Right cardiac atrium (tissue), 5 donors: ENCODE results near the gene BTBD8. TPM values are rescaled to one million over a fixed set of nuclear protein-coding genes. Genes with fewer than 3 reads are reported as not detected.
A peak's percentile ranks its signal among the peaks of the same experiment; 100 is the strongest.

ENCODE experiments used
- ATAC-seq, 2 donors: fragments of 200-7000 bp; cut with Tn5 transposase; one replicate each; pipeline versions ENCODE4 v1.8.0 to v1.9.1; 2020; ENCODE audit warnings: moderate library complexity in 2 of 2, mild to moderate bottlenecking in 1 of 2
- DNase-seq, 3 donors: peaks; one replicate each; pipeline ENCODE4 v3.0.0-alpha.2; 2020
- H3K27ac ChIP-seq: one replicate; pipeline ENCODE4 v1.5.1; 2013; ENCODE audit warnings: mild to moderate bottlenecking, low read length, control low read depth, moderate library complexity
- H3K27me3 ChIP-seq: one replicate; pipeline ENCODE4 v1.6.1; 2013; ENCODE audit not compliant: control insufficient read depth, insufficient read depth
- H3K4me1 ChIP-seq: one replicate; pipeline ENCODE4 v1.6.1; 2013; ENCODE audit warnings: low read length; ENCODE audit not compliant: control insufficient read depth, insufficient read depth
- H3K4me3 ChIP-seq: one replicate; pipeline ENCODE4 v1.5.1; 2013; ENCODE audit warnings: low read length, control low read depth
- H3K9me3 ChIP-seq: one replicate; pipeline ENCODE4 v1.6.1; 2013; ENCODE audit warnings: low read length; ENCODE audit not compliant: control insufficient read depth
- WGBS: extraction: QIAGEN DNeasy Blood & Tissue Kit; methylation state at CpG from one replicate; pipeline ENCODE4 v1.1.7; 2013; 5-methylcytosine and 5-hydroxymethylcytosine counted together
- intact Hi-C, 4 donors: fragments of 100-400 bp; cut with DNase I; formaldehyde crosslinking; loops; one replicate each; pipeline versions ENCODE4 v1.11.0 to v1.14.0; 2022 to 2023
- polyA plus RNA-seq: library from polyadenylated mRNA; stranded (reverse); fragments of 200-250 nt; gene quantifications from one replicate; pipeline ENCODE4 v1.2.3, GENCODE V29; 2013
- total RNA-seq, 4 donors: library from RNA; stranded (reverse); fragmentation: NEBNext Ultra II Directional; extraction: Animal tissue kit (Norgen Biotek cat#: 25700); gene quantifications; one replicate each; pipeline ENCODE4 v1.2.1, GENCODE V29; 2021
- donor health status: healthy with polysubstance abuse.
- donor health status: DM: no; HTN: yes; CAD: no.
- donor health status: DM: no; HTN: no; CAD: no.
- donor health status: DM: no; HTN: yes; CAD: no; lungs with severe emphysema.
- donor health status: DM: yes; HTN: yes; CAD: no.

BTBD8 gene
- total and polyA plus RNA-seq, 5 donors: 1.5 to 6.2 (median 4.4) TPM

DNA sequence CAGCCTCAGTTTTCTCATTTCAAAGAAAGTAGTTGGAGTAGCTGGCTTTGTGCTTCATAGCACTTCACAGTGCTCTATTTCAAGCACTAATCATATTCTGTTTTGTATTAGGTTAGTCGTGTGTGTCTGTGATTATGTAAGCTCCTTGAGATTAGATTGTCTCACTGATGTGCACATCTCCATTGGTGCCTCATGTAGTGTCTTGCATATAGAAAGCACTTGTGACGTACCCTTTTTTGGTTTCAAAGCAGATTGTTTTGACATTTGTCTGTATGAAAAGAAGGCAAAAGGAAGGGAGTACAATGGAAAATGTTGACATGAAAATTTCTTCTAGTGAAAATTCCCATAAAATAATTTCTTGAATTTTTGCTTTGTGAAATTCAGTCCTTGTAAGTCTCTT, 13.9 kb downstream of the BTBD8 start:
- Histone ChIP-seq H3K27me3 (no peaks in the 10 kb centered on the region), H3K9me3 (no peaks in the 10 kb centered on the region), H3K27ac (no peak overlapping the region), H3K4me1 (no peaks in the 10 kb centered on the region), H3K4me3 (no peak overlapping the region)
- DNase-seq: no peak
- WGBS: 63% methylated on average over 2 of the region's 2 CpGs
- intact Hi-C loops: no loop called here
- no peak for ATAC-seq

DNA sequence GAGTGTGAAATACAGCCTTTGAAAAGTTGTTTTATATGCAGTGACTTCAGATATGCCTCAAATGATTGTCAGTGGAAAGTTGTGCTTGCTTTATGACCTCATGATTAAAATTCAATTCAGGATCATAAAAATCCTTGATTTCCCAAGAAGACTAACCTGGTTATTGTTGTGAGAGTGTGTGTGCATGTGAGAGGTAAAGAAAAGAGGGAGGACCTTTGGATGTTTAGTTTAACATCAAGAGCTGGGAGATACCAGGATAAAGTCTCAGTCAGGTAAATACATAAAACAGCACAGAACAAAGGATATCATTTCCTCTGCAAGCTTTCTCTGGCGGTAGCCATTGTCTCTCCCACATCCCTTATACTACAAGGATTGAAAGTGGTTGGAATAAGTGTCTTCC, 14.4 kb downstream of the BTBD8 start:
- H3K9me3 ChIP-seq: no peaks in the 10 kb centered on the region
- no peaks in the 10 kb centered on the region for H3K4me1 ChIP-seq
- DNase-seq (no peak), ATAC-seq (no peak)
- no peaks in the 10 kb centered on the region for H3K27me3 ChIP-seq
- intact Hi-C loops: no loop called here
- no peak overlapping the region for H3K4me3 ChIP-seq
- 70% methylated on average over 1 of the region's 1 CpG for WGBS
- H3K27ac ChIP-seq: no peak overlapping the region

DNA sequence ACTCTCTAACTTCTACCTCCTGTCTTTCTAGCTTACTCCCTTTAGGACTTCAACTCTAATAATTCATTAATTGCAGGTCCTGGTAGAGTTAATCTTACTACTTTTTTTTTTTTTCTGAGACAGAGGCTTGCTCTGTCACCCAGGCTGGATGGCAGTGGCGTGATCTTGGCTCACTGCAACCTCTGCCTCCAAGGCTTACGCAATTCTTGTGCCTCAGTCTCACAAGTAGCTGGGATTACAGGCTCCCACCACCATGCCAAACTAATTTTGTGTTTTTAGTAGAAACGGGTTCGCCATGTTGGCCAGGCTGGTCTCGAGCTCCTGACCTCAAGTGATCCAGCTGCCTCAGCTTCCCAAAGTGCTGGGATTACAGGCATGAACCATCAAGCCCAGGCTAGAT, 15.7 kb downstream of the BTBD8 start:
- no peak overlapping the region for H3K27ac ChIP-seq
- no peak for DNase-seq
- H3K9me3 ChIP-seq: no peaks in the 10 kb centered on the region
- H3K4me1 ChIP-seq: no peaks in the 10 kb centered on the region
- 85% methylated on average over 5 of the region's 5 CpGs for WGBS
- no peaks in the 10 kb centered on the region for H3K27me3 ChIP-seq
- H3K4me3 ChIP-seq: no peak overlapping the region
- ATAC-seq: no peak
- intact Hi-C loops: no loop called here

DNA sequence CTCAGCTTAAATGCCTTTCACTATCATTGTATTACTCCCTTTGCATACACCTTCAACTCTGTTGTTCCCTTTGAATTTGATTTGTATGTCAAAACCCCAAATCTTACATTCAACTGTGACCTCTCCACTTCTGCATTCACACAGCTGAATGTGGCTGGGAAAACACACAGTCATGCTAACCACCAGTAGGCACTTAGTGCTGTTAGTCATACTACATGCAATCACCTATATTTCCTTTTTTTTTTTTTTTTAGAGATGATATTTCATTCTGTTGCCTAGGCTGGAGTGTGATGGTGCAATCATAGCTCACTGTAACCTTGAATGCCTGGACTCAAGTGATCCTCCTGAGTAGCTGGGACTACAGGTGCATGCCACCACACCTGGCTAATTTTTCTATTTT, 16.2 kb downstream of the BTBD8 start:
- no peak overlapping the region for H3K27ac ChIP-seq
- no peak for ATAC-seq
- H3K4me1 ChIP-seq: no peaks in the 10 kb centered on the region
- H3K9me3 ChIP-seq: no peaks in the 10 kb centered on the region
- H3K27me3 ChIP-seq: no peaks in the 10 kb centered on the region
- intact Hi-C loops: no loop called here
- no peak overlapping the region for H3K4me3 ChIP-seq
- no peak for DNase-seq

DNA sequence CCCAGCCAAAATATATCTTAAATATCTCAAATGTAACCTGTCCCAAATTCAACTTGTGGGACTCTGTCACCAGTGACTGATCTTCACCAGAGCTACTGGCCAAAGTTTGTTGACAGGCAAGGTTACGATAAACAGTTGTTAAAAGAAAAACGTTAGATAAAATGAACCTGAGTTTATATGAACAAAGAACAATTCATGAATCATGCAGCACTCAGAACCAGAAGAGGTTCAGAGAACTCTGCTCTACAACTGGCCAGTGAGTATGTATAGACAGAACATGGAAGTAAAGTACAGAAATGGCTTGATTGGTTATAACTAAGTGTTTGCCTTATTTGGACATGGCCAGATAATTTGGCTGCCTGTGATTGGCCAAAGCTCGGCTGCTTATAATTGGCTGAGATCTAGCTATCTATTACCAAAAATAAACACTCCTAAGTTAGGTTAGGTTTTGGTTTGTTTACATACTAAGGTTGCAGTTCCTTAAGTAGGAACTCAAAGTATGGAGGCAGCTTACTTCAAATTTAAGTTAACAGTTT, 25.5 kb downstream of the BTBD8 start:
- ATAC-seq (no peak), DNase-seq (no peak)
- Histone ChIP-seq H3K4me1 (peaks cover 2% of the 10 kb centered on the region), H3K27ac (no peak overlapping the region), H3K27me3 (no peaks in the 10 kb centered on the region), H3K4me3 (no peak overlapping the region), H3K9me3 (no peaks in the 10 kb centered on the region)
- intact Hi-C loops: no loop called here
- 83% methylated on average over 3 of the region's 3 CpGs for WGBS

DNA sequence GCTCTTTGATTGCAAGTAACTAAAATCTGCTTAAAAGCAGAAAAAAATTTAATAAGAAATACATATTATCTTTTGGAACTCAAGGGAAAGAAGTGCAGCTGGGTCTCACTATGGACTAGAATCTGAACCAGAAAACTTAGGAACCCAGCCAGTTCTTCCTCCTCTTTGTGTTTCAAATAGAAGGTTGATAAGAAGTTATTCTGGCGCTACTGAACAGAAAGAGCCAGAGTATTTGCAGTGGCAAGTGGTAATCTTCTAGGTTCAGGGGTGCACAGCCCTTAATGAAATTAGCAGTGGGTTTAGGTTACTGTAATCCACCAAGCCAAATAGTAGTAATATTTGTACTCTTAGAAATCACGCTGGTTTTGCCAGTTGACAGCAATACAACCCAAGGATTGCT, 28.5 kb downstream of the BTBD8 start:
- H3K27me3 ChIP-seq: no peaks in the 10 kb centered on the region
- ATAC-seq: no peak
- H3K9me3 ChIP-seq: no peaks in the 10 kb centered on the region
- H3K27ac ChIP-seq: no peak overlapping the region
- H3K4me1 ChIP-seq: peaks cover 2% of the 10 kb centered on the region
- 53% methylated on average over 2 of the region's 2 CpGs for WGBS
- H3K4me3 ChIP-seq: no peak overlapping the region
- intact Hi-C loops: no loop called here
- DNase-seq: no peak

DNA sequence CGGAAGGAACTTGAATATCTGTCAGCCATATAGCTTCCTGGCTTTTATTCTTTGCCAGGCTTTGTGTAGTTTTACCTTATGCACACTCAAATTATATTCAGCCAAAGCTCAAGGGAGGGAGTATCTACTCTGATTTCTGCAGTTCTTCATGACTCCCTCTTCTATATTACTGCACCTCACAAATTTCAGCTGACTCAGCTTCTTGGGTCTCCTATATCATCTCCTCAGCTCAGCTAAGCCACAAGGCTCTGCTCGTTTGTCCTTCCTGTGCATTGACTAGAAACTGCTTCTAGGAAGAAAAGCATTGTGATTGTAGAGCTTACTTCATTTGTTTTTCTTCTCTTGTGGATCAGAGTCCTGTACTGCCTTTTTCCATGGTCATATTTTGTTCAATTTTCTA, 37.4 kb downstream of the BTBD8 start:
- intact Hi-C loops: no loop called here
- H3K4me3 ChIP-seq: no peak overlapping the region
- 50% methylated on average over 2 of the region's 2 CpGs for WGBS
- ATAC-seq (no peak), DNase-seq (no peak)
- H3K27ac ChIP-seq: no peak overlapping the region
- H3K9me3 ChIP-seq: no peaks in the 10 kb centered on the region
- no peaks in the 10 kb centered on the region for H3K4me1 ChIP-seq
- no peaks in the 10 kb centered on the region for H3K27me3 ChIP-seq

DNA sequence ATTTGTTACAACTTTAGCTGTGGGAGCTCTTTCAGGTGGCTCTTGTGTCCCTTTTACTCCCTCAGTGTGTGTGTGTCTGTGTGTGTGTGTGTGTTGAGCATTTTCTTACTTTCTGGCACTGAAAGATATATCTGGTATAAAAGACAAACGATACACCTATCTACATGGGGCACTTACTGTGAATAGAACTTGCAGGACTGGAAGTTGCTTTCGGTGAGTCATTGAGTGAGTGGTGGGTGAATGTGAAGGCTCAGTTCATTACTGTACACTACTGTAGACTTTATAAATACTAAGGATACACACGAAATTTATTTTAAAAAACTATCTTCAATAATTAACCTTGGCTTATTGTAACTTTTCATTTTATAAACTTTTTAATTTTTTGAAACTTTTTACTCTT, 38.7 kb downstream of the BTBD8 start:
- Histone ChIP-seq H3K27me3 (no peaks in the 10 kb centered on the region), H3K4me3 (no peak overlapping the region), H3K9me3 (no peaks in the 10 kb centered on the region), H3K27ac (no peak overlapping the region), H3K4me1 (no peaks in the 10 kb centered on the region)
- no peak for DNase-seq
- intact Hi-C loops: no loop called here
- ATAC-seq: no peak
- 68% methylated on average over 3 of the region's 3 CpGs for WGBS

DNA sequence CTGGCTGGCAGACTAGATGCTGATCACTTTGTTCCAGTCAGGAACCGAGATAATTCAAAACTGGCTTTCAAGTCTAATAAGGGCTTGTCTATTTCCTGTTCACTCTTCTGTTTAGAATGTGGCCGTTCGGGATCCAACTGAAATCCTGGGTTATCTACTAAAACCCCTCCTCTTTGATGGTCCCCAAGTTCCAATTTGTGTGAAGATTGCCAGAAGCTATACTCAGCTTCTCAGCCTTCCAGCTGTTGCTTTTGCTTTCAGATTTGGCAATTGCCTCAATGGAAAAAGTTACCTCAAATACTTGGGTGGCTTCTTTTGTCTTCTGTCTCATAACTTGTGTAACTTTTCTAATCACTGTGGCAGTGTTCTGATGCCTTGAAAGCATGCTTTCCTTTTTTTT, 43.7 kb downstream of the BTBD8 start:
- no peaks in the 10 kb centered on the region for H3K27me3 ChIP-seq
- WGBS: 37% methylated on average over 3 of the region's 3 CpGs
- H3K4me3 ChIP-seq: no peak overlapping the region
- no peaks in the 10 kb centered on the region for H3K9me3 ChIP-seq
- DNase-seq: no peak
- no peaks in the 10 kb centered on the region for H3K4me1 ChIP-seq
- ATAC-seq: peak; percentile 59 to 94
- intact Hi-C loops: no loop called here
- H3K27ac ChIP-seq: no peak overlapping the region

DNA sequence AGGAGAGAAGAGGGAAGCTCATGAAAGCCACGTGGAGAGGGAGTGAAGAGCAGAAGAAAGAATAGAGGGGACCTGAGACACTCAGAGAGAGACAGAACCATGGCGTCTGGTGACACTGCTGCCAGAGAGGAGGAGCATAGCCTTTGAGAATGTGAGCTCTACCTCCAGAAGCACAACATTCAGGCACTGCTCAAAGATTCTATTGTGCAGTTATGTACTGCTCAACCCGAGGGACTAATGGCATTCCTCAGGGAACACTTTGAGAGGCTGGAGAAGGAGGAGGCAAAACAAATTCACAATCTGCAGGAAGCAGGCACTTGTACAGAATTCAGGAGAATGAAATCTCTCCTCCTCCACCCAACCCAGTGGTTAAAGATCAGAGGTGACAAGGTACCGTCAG, 45.1 kb downstream of the BTBD8 start:
- Histone ChIP-seq H3K27ac (no peak overlapping the region), H3K4me3 (no peak overlapping the region), H3K27me3 (no peaks in the 10 kb centered on the region), H3K4me1 (no peaks in the 10 kb centered on the region), H3K9me3 (no peaks in the 10 kb centered on the region)
- intact Hi-C loops: no loop called here
- WGBS: 70% methylated on average over 4 of the region's 4 CpGs
- ATAC-seq: peak in 1 of 2 donors; percentile 73
- DNase-seq: no peak

DNA sequence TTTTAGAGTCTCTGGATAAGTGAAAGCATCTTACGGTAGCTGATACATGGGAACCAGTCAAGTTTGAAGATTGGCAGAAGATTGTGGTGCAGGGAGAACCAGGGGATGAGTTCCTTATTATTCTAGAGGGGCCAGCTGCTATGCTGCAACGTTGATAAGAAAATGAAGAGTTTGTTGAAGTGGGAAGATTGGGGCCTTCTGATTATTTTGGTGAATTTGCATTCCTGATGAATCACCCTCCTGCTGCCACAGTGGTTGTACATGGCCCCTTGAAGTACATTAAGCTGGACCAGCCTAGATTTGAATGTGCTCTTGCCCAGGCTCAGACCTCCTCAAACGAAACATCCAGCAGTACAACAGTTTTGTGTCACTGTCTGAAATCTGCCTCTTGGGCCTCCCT, 45.9 kb downstream of the BTBD8 start:
- H3K27ac ChIP-seq: no peak overlapping the region
- ATAC-seq: no peak
- intact Hi-C loops: no loop called here
- no peaks in the 10 kb centered on the region for H3K9me3 ChIP-seq
- H3K4me3 ChIP-seq: no peak overlapping the region
- no peak for DNase-seq
- H3K27me3 ChIP-seq: no peaks in the 10 kb centered on the region
- H3K4me1 ChIP-seq: no peaks in the 10 kb centered on the region
- 81% methylated on average over 3 of the region's 3 CpGs for WGBS

DNA sequence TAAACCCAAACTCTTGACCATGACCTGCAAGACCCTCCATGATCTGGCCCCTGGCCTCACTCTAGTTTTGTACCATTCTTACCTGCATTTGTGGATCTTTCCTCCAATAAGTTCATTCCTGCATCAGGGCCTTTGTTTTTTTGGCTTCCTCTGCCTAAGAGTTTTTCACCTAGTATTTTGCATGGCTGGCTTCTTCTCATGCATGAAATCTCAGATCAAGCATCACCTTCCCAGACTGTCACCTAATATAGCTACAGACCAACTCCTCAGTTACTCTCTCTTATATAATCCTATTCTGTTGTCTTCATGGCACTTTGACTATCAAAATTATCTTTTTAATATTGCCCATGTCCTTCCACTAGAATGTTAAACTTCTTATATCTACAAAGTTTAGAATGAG, 54.2 kb downstream of the BTBD8 start:
- no peak for DNase-seq
- Histone ChIP-seq H3K9me3 (no peaks in the 10 kb centered on the region), H3K27me3 (no peaks in the 10 kb centered on the region), H3K27ac (no peak overlapping the region), H3K4me3 (no peak overlapping the region), H3K4me1 (no peaks in the 10 kb centered on the region)
- intact Hi-C loops: no loop called here
- ATAC-seq: no peak
